GM12875 (cell line): ENCODE measurements around the gene MAST2.

ENCODE experiments used
- H3K4me3 ChIP-seq: one replicate; pipeline ENCODE4 v1.5.1; 2011; ENCODE audit warnings: low read depth, low read length, control low read depth
- TF ChIP-seq, protein P1 (sequence below): IDR thresholded peaks from 2 replicates; pipeline ENCODE4 v1.5.1; 2011; ENCODE audit warnings: low read depth, mild to moderate bottlenecking, control low read depth, inconsistent platforms, low read length, moderate library complexity, borderline replicate concordance; ENCODE audit not compliant: insufficient read depth

The MAST2 gene

DNA sequence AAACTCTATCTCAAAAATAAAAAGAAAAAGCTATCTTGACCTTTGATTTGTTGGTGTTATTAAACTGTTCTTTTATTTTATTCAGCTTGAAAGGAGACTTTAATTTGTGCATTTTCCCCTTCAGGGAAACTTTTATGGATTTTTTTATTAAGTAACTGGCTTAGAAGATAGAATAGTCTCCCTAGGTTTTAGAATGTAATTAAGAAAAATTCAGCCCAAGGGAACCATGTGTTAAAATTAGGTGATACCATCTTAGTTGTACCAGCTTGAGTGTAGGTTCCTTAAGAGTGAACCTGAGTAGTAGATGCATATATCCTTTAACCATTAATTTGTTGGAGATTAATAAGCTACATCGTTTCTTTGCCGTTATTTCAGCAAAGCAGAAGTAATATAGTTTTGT is 11.4 kb downstream of the MAST2 start:
- H3K4me3 ChIP-seq = no peak overlapping the region
- TF ChIP-seq, protein P1, sequence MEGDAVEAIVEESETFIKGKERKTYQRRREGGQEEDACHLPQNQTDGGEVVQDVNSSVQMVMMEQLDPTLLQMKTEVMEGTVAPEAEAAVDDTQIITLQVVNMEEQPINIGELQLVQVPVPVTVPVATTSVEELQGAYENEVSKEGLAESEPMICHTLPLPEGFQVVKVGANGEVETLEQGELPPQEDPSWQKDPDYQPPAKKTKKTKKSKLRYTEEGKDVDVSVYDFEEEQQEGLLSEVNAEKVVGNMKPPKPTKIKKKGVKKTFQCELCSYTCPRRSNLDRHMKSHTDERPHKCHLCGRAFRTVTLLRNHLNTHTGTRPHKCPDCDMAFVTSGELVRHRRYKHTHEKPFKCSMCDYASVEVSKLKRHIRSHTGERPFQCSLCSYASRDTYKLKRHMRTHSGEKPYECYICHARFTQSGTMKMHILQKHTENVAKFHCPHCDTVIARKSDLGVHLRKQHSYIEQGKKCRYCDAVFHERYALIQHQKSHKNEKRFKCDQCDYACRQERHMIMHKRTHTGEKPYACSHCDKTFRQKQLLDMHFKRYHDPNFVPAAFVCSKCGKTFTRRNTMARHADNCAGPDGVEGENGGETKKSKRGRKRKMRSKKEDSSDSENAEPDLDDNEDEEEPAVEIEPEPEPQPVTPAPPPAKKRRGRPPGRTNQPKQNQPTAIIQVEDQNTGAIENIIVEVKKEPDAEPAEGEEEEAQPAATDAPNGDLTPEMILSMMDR = no peak

DNA sequence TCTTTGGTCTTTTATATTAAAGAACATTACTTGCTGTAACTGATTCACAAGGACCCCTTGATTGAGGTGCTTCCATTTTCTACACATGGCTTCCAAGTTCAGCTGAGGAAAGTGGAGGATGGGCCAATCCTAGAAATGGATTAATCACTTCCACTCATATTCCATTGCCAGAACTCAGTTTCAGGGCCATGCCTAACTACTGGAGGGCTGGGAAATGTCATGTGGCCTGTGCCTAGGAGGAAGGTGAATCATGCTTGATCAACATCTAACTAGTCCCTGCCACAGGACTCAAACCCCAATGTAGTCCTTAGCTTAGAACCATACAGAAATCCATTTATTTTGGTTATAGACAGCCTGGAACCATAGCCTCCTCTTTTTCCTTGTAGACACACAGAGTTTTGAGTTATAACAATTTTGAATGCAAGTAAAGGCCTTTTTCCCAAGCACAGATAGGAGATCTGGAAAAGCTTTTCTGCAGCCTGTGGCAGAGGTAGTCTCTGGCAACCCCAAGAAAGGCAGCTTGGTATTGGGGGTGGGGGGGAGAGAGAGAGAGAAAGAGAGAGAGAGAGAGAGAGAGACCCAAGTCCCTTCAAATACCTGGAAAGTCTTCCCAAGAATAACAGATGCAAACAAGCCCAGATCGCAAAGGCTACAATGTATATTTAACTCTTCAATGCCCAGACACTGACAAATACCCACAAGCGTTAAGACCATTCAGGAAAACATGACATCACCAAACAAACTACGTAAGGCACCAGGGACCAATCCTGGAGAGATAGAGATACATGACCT is 12.5 kb downstream of the MAST2 start:
- TF ChIP-seq, protein P1 = no peak
- H3K4me3 ChIP-seq = no peak overlapping the region

DNA sequence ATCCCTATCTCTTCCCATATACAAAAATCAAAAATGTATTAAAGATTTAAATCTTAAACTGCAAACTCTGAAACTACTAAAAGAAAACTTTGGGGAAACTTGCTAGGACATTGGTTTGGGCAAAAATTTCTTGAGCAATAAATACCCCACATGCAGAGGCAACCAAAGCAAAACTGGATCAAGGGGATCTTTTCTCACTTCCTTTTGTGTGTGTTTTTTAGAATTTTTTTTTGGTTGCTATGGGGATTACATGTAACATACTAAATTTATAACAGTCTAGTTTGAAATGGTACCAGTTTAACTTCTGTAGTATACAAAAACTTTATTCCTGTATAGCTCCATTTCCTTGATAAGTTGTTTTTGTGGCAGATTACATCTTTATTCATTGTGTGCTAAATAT is 16.8 kb downstream of the MAST2 start:
- H3K4me3 ChIP-seq = no peak overlapping the region
- TF ChIP-seq, protein P1 = no peak

DNA sequence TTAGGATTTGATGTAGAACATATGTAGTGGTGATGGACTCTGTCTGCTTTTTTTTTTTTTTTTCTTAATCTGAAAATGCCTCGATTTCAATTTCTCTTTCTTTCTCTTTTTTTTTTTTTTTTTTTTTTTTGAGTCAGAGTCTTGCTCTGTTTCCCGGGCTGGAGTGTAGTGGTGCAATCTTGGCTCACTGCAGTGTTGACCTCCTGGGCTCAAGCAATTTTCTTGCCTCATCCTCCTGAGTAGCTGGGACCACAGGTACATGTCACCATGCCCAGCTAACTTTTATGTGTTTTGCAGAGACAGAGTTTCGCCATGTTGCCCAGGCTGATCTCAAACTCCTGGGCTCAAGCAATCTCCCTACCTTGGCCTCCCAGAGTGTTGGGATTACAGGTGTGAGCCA is 17.4 kb downstream of the MAST2 start:
- H3K4me3 ChIP-seq = no peak overlapping the region
- TF ChIP-seq, protein P1 = no peak

DNA sequence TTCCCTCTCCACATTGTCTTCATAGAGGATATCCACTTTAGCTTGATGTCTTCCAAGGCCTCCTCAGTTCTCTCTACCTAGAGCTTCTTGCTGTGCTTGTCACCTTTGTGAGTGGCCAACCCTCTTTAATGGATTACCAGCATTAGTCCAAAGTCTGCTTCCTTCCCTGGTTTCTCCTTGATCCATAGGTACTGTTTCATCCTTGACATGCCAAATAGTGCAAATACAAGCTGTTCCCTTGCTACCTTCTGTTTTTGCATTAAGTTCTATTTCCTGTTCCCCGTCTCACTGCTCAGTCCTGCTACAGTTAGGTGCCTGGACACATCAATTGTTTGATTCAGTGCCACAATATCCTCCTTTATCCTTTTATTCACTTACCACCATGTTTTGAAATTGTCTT is 19.2 kb downstream of the MAST2 start:
- H3K4me3 ChIP-seq = no peak overlapping the region
- TF ChIP-seq, protein P1 = no peak

DNA sequence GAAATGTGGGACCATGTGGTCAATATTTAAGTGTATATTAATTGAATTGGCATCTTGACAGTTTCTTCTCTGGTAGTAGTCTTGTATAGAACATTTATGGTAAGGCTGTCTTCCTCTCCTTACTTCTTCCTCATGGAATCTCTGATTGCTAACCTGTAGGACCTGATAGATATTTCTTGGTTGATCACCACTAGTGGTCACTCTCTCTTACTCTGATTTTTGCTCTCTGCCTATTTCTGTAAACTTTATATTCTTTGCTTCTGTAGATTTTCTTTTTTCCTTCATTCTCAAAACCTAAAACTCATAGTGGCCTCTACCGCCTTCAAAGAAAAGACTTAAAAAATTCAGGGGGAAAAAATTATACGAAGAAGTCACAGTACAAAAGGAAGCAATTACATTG is 21.2 kb downstream of the MAST2 start:
- TF ChIP-seq, protein P1 = no peak
- H3K4me3 ChIP-seq = no peak overlapping the region

DNA sequence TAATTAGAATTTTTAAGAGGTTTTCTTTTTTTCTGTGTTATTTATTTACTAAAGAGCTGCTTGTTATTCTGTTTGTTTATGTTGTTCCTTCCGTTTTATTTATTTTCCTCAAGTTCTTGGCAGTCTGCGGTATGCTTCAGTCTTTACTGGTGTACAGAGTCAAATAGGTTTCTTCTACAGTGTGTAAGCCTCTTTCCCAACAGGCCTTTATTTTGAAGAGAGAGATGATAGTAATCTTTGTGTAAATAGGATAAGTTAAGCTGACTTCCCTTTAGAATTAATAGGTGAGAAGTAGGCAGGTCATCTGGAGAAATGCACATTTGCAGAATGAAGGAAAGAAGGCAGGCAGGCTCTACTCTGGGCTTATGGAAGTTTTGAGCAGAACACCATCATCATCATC is 23.8 kb downstream of the MAST2 start:
- no peak overlapping the region for H3K4me3 ChIP-seq
- TF ChIP-seq, protein P1 = no peak
